ENCODE data around the gene PDE4D. TPM values are rescaled to one million over a fixed set of nuclear protein-coding genes. Genes with fewer than 3 reads are reported as not detected.
A peak's percentile ranks its signal among the peaks of the same experiment; 100 is the strongest.

Gene PDE4D
- total RNA-seq, 1 donor from 2014 or later, result 13.2 TPM

- Mint-ChIP-seq H3K9me3 (ENCODE audit: unreplicated experiment) (peaks cover 6% of the 10 kb centered on the region), H3K4me3 (ENCODE audit: unreplicated experiment) (no peak overlapping the region), H3K27ac (ENCODE audit: unreplicated experiment) (peak overlapping the region; percentile 31), H3K36me3 (ENCODE audit: unreplicated experiment) (no peaks in the 10 kb centered on the region), H3K4me1 (ENCODE audit: low read depth, unreplicated experiment) (peaks cover 38% of the 10 kb centered on the region), H3K27me3 (ENCODE audit: unreplicated experiment) (peaks cover 6% of the 10 kb centered on the region)
- no peak for TF ChIP-seq CTCF (IDR thresholded peaks at IDR 0.05; ENCODE audit: partially characterized antibody, unreplicated experiment)
- DNase-seq, result no peak
Observed at GRCh38 chr5:59831326-59832010, 62.1 kb downstream of the PDE4D start.

GRCh38 chr5:59830536-59831200 lies 62.9 kb downstream of the PDE4D start:
- H3K4me1 Mint-ChIP-seq (ENCODE audit: low read depth, unreplicated experiment), result peaks cover 38% of the 10 kb centered on the region
- no peak for TF ChIP-seq CTCF (IDR thresholded peaks at IDR 0.05; ENCODE audit: partially characterized antibody, unreplicated experiment)
- H3K4me3 Mint-ChIP-seq (ENCODE audit: unreplicated experiment), result no peak overlapping the region
- H3K27ac Mint-ChIP-seq (ENCODE audit: unreplicated experiment), result no peak overlapping the region
- H3K27me3 Mint-ChIP-seq (ENCODE audit: unreplicated experiment), result peaks cover 6% of the 10 kb centered on the region
- peaks cover 6% of the 10 kb centered on the region for H3K9me3 Mint-ChIP-seq (ENCODE audit: unreplicated experiment)
- no peaks in the 10 kb centered on the region for H3K36me3 Mint-ChIP-seq (ENCODE audit: unreplicated experiment)
- DNase-seq, result no peak

GRCh38 chr5:59829922-59830321 lies 63.6 kb downstream of the PDE4D start:
- TF ChIP-seq CTCF (IDR thresholded peaks at IDR 0.05; ENCODE audit: partially characterized antibody, unreplicated experiment), result no peak
- Mint-ChIP-seq H3K4me1 (ENCODE audit: low read depth, unreplicated experiment) (peaks cover 38% of the 10 kb centered on the region), H3K4me3 (ENCODE audit: unreplicated experiment) (no peak overlapping the region), H3K27ac (ENCODE audit: unreplicated experiment) (no peak overlapping the region), H3K9me3 (ENCODE audit: unreplicated experiment) (peaks cover 6% of the 10 kb centered on the region), H3K36me3 (ENCODE audit: unreplicated experiment) (no peaks in the 10 kb centered on the region), H3K27me3 (ENCODE audit: unreplicated experiment) (peaks cover 6% of the 10 kb centered on the region)
- DNase-seq, result no peak

- H3K4me3 Mint-ChIP-seq (ENCODE audit: unreplicated experiment), result no peak overlapping the region
- TF ChIP-seq CTCF (IDR thresholded peaks at IDR 0.05; ENCODE audit: partially characterized antibody, unreplicated experiment), result no peak
Observed at GRCh38 chr5:59829386-59829785, 64.1 kb downstream of the PDE4D start.

GRCh38 chr5:59828623-59829022 lies 64.9 kb downstream of the PDE4D start:
- Mint-ChIP-seq H3K4me3 (ENCODE audit: unreplicated experiment) (no peak overlapping the region), H3K36me3 (ENCODE audit: unreplicated experiment) (no peaks in the 10 kb centered on the region), H3K9me3 (ENCODE audit: unreplicated experiment) (peaks cover 6% of the 10 kb centered on the region), H3K4me1 (ENCODE audit: low read depth, unreplicated experiment) (peaks cover 33% of the 10 kb centered on the region), H3K27ac (ENCODE audit: unreplicated experiment) (no peak overlapping the region), H3K27me3 (ENCODE audit: unreplicated experiment) (peaks cover 6% of the 10 kb centered on the region)
- no peak for TF ChIP-seq CTCF (IDR thresholded peaks at IDR 0.05; ENCODE audit: partially characterized antibody, unreplicated experiment)
- no peak for DNase-seq

More at GRCh38 chr5:59829386-59829785, 64.1 kb downstream of the PDE4D start:
- Mint-ChIP-seq H3K27ac (ENCODE audit: unreplicated experiment) (no peak overlapping the region), H3K4me1 (ENCODE audit: low read depth, unreplicated experiment) (peaks cover 38% of the 10 kb centered on the region), H3K36me3 (ENCODE audit: unreplicated experiment) (no peaks in the 10 kb centered on the region), H3K9me3 (ENCODE audit: unreplicated experiment) (peaks cover 6% of the 10 kb centered on the region), H3K27me3 (ENCODE audit: unreplicated experiment) (peaks cover 6% of the 10 kb centered on the region)
- no peak for DNase-seq
